ENCODE measurements around the gene BANP. TPM values are rescaled to one million over a fixed set of nuclear protein-coding genes. Genes with fewer than 3 reads are reported as not detected.
"Not testable (repeated sequence)": the region's sequence is repeated elsewhere in the genome, so short reads cannot be mapped to it uniquely, and the experiment has no call there.

BANP gene
- total RNA-seq, 1 experiment from 2014 or later, result 24.9 TPM

GRCh38 chr16:88045361-88045760 lies 94.1 kb downstream of the BANP start:
- DNase-seq (ENCODE audit: low read depth), result not testable (repeated sequence)

GRCh38 chr16:88045820-88046303 lies 94.6 kb downstream of the BANP start:
- DNase-seq (ENCODE audit: low read depth), result no peak

- no peak for DNase-seq (ENCODE audit: low read depth)
These were observed 96.2 kb downstream of the BANP start for GRCh38 chr16:88047462-88047861.

GRCh38 chr16:88048985-88049384 lies 97.8 kb downstream of the BANP start:
- DNase-seq (ENCODE audit: low read depth), result no peak

GRCh38 chr16:88049561-88050545 lies 98.6 kb downstream of the BANP start:
- DNase-seq (ENCODE audit: low read depth), result no peak

- DNase-seq (ENCODE audit: low read depth), result no peak
These were observed 99.9 kb downstream of the BANP start for GRCh38 chr16:88050952-88051660.

GRCh38 chr16:88052661-88053060 lies 101.4 kb downstream of the BANP start:
- no peak for DNase-seq (ENCODE audit: low read depth)

- not testable (repeated sequence) for DNase-seq (ENCODE audit: low read depth)
These were observed 102.2 kb downstream of the BANP start for GRCh38 chr16:88053479-88053878.

- no peak for DNase-seq (ENCODE audit: low read depth)
These were observed 104.1 kb downstream of the BANP start for GRCh38 chr16:88055356-88055755.

GRCh38 chr16:88056212-88056611 lies 105.0 kb downstream of the BANP start:
- DNase-seq (ENCODE audit: low read depth), result no peak

GRCh38 chr16:88057656-88058055 lies 106.4 kb downstream of the BANP start:
- no peak for DNase-seq (ENCODE audit: low read depth)

- DNase-seq (ENCODE audit: low read depth), result no peak
These were observed 106.9 kb downstream of the BANP start for GRCh38 chr16:88058136-88058535.

- DNase-seq (ENCODE audit: low read depth), result no peak
These were observed 107.6 kb downstream of the BANP start for GRCh38 chr16:88058817-88059216.

- no peak for DNase-seq (ENCODE audit: low read depth)
These were observed 108.6 kb downstream of the BANP start for GRCh38 chr16:88059701-88060386.

GRCh38 chr16:88060524-88061219 lies 109.4 kb downstream of the BANP start:
- no peak for DNase-seq (ENCODE audit: low read depth)

GRCh38 chr16:88061346-88062110 lies 110.3 kb downstream of the BANP start:
- no peak for DNase-seq (ENCODE audit: low read depth)

- no peak for DNase-seq (ENCODE audit: low read depth)
These were observed 111.3 kb downstream of the BANP start for GRCh38 chr16:88062341-88063210.

GRCh38 chr16:88063211-88063773 lies 112.1 kb downstream of the BANP start:
- DNase-seq (ENCODE audit: low read depth), result no peak
